K562 (cell line): ENCODE data around the gene SLC38A8.

ENCODE experiments used
- CREM ChIP-seq: IDR thresholded peaks from 2 replicates; pipeline ENCODE4 v1.6.1; 2014; ENCODE audit warnings: antibody characterized with exemption, low read depth
- LCOR ChIP-seq: sonication (generic); formaldehyde crosslinking; IDR thresholded peaks from 2 replicates; pipeline ENCODE4 v1.8.0; 2022; ENCODE audit warnings: mild to moderate bottlenecking, missing genetic modification reagents

DNA sequence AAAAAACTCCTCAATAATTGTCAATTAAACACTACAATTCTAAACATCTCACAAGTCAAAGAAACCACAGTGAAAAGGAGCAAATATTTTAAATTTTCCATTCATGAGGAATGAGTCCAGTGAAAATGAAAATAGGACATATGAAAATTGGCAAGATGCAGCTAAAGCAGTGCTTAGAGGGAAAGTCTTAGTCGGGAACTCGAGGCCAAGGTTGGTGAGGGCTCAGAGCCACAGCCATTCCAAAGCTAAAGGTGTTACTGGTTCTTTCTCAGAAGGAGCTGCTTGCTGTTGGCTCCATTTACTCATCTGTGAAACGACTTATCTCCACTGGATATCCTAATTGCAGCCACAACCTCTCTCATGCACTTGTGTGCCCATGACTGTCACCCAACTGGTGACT lies 6.5 kb downstream of the SLC38A8 start:
- TF ChIP-seq LCOR (CRISPR knock-in tag), result no peak
- no peak for TF ChIP-seq CREM
